Skin of body (tissue), 2 donors: Measurements from ENCODE around the gene SLC35A3. TPM values are rescaled to one million over a fixed set of nuclear protein-coding genes. Genes with fewer than 3 reads are reported as not detected.
"Not testable (repeated sequence)": the region's sequence is repeated elsewhere in the genome, so short reads cannot be mapped to it uniquely, and the experiment has no call there.

Source experiments
- DNase-seq: peaks from one replicate; lab custom pipeline; 2025; lab: John Stamatoyannopoulos, UW
- total RNA-seq: library from RNA; depleted of rRNA; stranded (reverse); fragments of >200 nt; gene quantifications from one replicate; pipeline ENCODE4 v1.2.3, GENCODE V29; 2014

Gene SLC35A3
- total RNA-seq, 1 donor from 2014 or later, result 26.7 TPM

DNA sequence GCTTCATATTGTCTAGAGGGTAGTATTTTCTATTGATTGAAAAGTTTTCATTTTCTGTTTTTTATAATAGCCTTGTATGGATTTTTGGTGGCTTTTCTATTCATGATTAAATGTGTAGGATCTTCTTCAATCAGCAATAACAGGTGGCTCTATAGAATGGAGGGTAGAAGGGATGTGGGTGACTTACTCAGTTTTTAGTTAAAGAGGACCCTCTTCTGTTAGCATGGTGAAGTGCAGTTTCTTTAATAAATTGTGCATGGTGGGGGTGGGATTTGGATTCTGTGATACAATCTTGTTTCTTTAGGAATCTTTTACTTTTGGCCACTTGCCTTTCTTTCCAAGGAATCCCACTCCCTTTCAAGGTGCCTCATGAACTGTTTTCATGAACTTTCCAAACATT is 64.7 kb downstream of the SLC35A3 start:
- DNase-seq, result no peak

DNA sequence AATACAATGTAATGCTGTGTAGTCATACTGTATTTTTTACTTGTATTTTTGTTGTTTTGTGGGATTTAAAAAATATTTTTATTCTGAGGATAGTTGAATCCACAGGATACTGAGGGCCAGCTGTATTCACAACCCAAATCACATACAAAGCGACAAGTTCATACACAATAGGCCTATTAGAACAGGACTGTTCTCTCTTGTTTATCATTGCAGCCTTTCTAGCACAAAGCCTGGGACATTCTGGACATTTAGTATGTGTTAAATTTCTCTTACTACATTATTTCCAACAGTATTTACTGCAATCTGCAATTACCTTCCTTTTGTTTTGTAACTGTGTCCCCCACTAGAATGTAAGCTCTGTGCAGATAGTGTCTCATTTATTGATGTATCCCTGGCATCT is 65.4 kb downstream of the SLC35A3 start:
- no peak for DNase-seq

DNA sequence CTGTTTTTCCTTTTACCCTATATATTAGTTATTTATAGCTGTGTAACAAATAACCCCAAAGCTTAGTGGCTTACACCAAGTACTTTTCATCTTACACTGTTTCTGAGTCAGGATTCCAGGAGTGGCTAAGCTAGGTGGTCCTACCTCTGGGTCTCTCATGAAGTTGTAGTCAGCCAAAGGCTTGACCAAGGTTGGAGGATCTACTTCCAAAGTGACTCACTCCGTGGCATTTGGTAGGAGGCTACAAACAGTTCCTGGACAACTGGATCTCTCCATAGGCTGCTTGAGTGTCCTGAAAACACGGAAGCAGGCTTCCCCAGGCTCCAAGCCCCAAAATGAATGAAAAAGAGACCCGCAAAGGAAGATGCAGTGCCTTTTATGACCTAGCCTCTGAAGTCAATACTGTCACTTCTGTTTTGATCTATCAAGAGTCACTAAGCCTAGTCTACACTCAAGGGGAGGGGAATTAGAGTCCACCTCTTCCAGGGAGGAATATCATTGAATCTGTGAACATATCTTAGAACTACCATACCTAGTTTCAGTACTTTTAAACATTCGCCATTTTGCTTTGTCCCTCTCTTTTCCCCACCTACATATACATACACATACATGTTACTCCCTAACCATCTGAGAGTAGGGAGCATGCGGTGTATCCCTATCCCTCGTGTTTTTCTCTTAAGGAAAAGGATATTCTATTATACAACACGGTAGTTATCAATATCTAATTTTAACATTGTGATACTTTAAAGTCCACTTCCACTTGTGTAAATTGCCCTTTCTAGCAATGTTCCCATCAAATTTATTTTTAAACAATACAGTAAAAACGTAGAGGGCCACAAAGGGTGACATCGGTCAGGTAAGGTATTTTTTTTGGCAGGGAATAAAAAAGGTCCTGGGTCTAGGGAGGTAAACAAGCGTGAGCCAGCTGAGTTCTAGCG is 67.2 kb downstream of the SLC35A3 start:
- DNase-seq, result no peak

DNA sequence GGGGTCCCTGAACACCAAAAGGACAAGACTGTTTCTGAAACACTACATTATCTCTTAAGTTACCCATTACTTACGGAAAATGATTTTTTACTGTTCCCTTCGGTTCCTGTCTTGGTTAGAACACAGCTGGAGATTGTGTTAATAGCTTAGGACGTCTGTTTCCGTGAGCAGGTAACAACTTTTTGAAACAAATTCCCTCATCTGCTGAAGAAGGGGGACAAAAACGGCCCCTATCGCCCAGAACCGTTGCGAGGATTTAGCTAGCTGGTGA is 67.8 kb downstream of the SLC35A3 start:
- DNase-seq, result no peak

DNA sequence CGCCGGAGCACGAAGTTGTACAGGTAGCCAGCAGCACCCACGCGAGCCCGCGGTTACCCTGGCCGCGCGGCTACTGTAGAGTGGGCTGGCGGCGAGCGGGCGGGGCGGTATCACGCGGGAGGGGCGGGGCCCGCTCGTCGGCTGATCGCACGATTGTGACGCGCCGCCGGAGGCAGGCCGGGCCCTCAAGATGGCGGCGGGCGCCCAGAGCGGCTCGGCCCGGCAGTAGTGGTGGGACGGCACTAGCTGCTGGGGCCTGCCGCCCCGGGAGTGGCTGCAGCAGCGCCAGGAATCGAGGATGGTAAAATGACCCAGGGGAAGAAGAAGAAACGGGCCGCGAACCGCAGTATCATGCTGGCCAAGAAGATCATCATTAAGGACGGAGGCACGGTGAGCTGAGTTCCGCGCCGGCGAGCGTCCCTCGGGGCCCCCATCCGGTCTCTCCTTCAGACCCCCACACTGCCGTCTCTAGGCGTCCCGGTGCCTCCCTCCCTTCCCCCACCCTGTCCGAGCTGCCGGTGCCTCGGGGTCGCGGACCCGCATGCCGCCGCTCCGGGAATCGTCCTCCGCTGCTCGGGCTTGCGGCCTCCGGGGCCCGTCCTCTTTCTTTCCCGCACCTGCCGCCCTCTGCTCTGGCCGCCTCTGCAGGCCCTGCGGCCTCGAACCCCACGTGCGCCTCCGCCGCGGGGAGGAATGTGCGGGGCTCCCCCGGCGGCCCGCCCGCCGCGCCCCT is 68.3 kb downstream of the SLC35A3 start:
- DNase-seq, result peak; percentile 80

DNA sequence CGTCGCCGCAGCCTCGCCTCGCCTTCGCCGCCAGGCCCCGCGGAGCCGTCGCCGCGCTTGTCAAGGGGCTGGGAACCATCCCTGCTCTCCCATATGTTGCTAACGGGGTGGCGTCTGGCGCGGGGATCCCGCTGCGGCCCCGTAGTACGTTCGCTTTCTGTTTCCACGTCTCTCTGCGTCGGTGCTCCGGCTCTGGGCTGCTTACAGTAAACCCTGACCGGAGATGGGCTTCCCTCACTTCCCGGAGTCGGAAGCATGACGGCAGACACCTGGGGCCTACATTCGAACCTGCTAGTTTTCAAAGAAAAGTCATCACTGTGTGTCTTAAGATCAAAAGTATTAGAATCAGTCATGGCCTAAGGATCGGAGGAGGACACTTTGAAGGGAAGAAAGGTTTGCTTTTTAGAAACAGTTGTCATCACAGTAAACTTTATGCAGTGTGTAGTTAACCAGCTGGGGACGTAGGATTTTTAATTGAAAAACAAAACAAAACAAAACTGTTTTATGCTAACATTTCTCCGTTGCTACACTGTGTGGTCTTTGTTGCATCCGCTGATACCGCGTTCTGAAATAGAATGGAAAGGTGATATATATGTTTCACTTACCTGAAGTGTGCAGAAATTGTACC is 69.0 kb downstream of the SLC35A3 start:
- peak; percentile 76 for DNase-seq

DNA sequence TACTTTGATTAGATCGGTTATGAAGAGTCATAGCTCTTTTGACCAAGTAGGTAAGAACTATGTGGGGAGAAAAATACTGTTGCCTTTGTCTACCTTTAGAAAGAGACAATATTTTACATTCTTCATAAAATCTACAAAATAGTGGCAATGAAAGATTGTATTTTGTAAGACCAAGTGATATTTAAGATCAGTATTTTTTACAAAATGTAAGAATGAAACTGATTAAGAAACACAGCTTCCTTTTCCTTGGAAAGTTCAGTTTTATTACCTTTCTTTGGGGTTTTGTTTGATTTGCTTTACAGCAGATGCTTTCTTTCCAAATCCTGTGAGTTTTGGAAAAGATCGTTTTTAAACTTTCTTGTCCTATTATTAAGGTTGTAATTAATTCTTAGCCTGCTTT is 69.8 kb downstream of the SLC35A3 start:
- no peak for DNase-seq

DNA sequence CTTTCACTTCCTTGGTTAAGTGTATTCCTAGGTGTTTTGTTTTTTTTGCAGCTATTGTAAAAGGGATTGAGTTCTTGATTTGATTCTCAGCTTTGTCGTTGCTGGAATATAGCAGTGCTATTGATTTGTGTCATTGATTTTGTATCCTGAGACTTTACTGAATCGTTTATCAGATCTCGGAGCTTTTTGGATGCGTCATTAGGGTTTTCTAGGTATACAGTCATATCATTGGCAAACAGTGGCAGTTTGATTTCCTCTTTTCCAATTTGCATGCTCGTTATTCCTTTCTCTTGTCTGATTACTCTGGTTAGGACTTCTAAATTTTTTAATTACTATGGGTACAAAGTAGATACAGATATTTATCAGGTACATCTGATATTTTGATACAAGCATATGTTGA is 75.4 kb downstream of the SLC35A3 start:
- DNase-seq, result no peak

DNA sequence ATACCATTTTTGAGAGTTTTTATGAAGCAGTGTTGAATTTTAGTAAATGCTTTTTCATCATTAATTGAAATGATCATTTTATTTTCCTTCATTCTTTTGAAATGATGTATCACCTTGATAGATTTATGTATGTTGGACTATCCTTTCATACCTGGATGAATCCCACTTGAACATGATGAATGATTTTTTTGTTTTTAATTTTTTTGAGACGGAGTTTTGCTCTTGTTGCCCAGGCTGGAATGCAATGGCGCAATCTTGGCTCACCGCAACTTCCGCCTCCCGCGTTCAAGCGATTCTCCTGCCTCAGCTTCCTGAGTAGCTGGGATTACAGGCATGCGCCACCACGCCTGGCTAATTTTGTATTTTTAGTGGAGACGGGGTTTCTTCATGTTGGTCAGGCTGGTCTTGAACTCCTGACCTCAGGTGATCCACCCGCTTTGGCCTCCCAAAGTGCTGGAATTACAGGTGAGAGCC is 77.5 kb downstream of the SLC35A3 start:
- not testable (repeated sequence) for DNase-seq

DNA sequence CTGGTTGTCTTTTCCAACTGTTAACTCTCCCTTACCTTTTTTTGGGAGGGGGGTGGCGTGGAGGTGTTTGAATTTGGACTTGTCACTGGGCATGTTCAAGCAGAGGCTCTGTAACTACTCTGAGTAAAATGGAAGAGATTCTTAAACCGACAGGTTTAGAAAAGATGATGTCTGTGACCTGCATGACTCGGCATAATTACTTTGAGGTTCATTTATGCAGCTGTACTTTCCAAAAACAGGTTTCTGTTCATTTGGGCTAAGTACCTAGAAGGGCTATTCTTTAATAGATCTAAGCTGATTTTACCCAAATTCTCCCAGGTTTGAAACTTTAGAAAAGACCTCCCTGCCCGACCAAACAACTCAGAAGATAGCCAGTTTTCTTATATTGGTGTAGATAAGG is 80.3 kb downstream of the SLC35A3 start:
- no peak for DNase-seq

DNA sequence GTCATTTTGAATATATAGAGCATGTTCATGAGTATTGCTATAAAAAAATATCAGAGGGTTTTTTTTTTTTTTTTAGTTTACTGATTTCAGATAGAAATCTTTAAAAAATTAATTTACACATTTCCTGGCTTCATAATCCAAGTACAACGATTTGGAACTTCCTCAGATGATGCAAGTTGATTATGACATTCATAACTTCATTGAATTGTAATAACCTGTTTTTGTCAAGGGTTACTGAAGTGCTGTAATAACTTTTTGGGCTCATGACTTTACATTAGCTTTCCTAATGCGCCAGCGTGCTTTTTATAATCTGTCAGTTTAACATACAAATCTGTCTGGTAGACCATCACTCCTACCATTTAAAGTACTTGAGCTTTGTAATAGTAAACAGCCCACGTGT is 81.6 kb downstream of the SLC35A3 start:
- DNase-seq, result no peak

DNA sequence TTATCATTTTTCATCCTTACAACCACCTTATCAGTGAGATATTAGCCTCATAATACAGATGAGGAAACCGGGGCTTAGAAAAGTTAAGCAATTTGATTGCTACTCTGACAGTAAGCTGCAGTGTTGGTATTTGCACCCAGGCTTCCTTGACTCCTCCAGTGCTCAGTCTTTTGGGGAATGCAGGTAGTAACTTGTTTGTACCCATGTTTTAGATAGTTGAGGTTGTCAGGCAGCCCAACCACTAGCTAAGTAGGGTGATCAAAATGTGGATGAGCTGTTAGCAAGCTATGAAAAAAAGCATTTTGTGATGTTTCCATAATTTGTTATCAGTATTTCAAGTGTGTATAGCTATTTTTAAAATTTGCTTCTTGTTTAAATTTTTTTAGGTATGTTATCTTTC is 82.1 kb downstream of the SLC35A3 start:
- no peak for DNase-seq

DNA sequence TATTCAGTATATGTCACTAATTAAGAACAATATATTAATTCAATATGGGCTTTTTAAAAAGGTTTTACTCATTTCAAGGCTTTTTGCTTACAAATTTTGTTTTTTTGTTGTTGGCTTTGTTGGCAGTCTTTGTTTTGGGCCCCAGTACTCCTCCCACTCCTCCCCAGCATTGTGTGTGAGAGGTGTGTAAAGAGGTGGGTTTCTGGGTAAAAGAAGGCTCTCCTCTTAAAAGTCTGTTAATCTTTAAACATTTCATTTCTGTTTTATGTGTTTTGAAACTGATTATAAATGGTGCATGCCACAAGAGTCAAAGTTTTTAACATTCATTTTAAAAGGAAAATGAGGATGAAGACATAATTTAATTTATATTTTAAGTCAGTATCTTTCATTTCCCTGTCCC is 83.3 kb downstream of the SLC35A3 start:
- DNase-seq, result no peak

DNA sequence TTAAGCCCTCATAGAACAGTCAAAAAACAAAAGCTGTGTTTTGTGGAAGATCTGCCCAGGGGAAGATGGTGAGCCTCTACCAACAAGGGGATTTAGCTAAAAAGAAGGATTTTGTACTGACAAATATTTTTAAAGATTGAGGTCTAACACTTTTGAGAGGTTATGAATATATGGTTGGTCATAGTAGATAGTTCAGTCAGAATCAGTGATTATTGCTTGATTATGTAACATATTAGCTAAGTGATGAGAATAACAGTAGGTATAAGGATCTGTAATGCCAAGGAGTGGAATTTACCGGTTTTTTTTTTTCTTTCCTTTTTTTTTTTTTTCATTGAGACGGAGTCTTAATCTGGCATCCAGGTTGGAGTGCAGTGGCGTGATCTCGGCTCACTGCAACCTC is 83.9 kb downstream of the SLC35A3 start:
- no peak for DNase-seq

DNA sequence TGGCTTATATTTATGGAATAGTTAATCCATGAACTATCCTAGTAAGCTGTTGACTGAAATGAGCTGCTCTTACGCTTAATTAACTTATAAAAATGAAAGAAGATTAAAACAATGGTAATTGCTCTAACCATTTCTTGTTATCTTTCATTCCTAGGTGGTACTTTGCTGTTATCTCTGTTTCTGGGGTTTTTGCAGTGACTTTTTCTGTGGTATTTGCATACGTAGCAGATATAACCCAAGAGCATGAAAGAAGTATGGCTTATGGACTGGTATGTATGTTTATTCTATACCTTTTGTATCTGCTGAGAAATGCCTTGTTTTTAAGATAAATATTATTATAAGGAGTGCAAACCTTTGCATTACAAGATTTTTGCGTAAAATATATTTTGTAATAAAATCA is 91.9 kb downstream of the SLC35A3 start:
- no peak for DNase-seq

DNA sequence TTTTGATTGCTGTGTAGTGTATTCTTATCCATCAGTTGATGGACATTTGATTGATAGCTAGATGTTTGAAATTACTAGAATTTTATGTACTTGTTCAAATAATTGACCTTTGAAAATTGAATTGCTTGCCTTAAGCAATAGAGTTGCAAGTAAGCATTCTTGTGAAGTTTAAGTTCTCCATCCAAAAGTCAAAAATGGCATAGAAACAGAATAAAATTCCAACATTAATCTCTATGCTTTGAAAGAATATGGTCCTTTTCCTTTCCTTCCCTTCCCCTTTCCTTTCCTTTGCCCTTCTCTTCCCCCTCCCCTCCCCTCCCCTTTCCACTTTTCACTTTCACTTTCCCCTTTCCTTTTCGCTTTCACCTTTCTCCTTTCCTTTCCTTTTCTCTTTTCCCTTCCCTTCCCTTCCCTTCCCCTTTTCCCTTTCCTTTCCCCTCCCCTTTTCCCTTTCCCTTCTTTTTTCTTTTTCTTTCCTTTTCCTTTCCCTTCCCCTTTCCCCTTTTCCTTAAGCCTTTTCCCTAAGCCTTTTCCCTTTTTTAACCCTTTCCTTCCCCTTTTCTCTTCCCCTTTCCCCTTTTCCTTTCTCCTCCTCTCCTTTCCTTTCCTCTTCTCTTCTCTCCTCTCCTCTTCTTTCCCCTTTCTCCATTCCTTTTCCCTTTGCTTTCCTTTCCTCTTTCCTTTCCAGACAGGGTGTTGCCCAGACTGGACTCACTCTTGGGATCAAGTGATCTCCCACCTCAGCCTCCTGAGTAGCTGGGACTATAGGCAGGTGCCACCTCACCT is 95.6 kb downstream of the SLC35A3 start:
- DNase-seq, result no peak

DNA sequence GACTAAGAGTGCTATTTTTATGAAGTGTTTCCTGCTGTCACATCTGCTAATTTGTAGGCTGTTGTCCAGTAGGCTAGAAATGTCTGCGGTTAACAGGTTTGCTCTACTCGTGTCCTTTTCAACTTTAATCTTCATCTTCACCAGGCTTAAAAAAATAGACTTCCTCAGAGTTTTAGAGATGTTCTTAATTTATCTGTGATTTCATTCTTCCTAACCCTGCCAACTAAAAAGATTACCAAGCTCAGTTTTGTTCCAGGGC is 96.1 kb downstream of the SLC35A3 start:
- DNase-seq, result no peak

DNA sequence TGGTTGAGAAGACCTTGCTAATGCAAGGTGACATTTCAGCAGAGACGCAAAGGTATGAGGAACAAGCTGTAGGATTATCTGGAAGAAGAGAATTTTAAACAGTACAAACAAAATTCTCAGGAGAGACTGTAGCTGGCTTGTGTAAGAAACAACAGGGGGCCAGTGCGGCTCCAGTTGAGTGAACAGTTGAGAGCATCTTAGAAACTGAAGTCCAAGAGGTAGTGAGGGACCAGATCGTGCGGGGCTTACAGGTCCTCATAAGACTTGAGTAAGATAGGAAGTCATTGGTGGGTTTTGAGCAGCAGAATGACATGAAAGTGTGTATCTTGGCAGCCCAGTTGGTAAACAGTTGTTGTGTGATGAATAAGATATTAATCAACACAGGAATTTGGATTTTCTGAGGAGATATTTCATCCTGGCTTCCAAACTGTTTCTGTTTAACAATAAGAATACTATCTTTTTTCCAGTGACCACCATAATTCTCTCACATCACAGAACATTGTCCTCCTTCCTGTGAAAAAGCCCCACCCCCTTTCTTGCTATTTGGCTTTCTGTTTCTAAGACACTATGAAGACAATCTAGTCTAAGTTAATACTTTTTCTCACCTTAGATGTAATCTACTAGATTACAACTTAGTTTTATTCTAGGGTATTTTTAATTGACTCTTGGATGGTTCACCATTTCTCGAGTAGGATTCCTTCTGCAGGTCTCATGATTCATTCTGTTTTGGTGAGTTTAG is 100.6 kb downstream of the SLC35A3 start:
- DNase-seq, result no peak

DNA sequence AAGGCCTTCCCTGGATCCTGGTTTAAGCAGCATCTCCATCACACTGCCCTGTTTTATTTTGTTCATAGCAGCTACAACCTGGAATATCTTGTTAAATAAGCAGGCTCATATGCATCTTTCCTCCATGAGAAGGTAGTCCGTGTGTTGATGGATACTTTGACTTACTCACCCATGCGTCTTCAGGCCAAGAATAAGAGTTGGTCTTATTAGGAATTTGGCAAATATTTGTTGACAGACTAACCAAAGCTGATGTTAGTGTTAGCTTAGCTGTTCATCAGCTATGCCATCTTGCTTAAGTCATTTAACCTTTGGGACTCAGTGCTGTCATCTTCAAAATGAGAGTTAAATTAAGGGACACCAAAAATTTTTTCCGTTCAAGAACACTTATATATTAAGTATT is 103.7 kb downstream of the SLC35A3 start:
- no peak for DNase-seq

DNA sequence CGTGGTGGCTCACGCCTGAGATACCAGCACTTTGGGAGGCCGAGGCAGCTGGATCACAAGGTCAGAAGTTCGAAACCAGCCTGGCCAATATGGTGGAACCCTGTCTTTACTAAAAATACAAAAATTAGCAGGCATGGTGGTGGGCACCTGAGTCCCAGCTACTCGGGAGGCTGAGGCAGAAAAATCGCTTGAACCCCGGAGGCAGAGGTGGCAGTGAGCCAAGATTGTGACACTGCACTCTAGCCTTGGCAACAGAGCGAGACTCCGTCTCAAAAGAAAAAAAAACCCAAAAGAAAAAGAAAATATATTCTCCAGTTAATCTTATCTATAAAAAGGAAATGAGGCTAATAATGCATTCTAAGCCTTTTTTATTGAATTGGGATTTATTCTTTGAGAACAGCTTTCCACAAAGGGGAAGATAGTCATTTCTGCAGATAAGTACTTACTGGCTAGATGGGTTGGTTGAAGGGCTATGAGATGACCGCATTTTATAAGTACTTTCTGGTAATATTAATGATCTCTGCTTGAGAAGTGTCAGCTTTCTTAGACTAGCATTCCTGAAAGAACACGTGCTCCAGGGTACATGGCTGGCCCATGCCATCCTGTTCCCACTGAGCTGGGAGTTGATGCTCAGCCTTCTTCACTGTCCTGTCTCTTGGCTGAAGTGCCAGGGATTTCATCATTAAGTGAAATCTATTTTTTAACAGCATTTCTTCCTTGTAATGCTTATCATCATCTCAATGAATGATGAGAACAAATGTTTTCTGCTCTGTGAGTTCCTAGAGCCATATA is 105.0 kb downstream of the SLC35A3 start:
- DNase-seq, result no peak
